WTC11 (cell line): ENCODE results near the gene GNA14. TPM values are rescaled to one million over a fixed set of nuclear protein-coding genes. Genes with fewer than 3 reads are reported as not detected.

Experiments
- ATAC-seq: fragments of 200-7000 bp; cut with Tn5 transposase; 2 replicates; pipeline ENCODE4 v1.10.0; 2021; ENCODE audit warnings: mild to moderate bottlenecking, moderate library complexity
- CTCF ChIA-PET: fragments of 300-600 bp; sonication (Branson Sonifier 250); formaldehyde crosslinking; loops from one replicate; lab custom pipeline; 2021; ENCODE audit warnings: antibody characterized with exemption; lab: Charles Lee
- POLR2A ChIA-PET: fragments of 350-600 bp; sonication (Branson Sonifier 250); formaldehyde crosslinking; loops from one replicate; lab custom pipeline; 2021; ENCODE audit warnings: antibody characterized with exemption; lab: Charles Lee
- DNase-seq: peaks from one replicate; pipeline ENCODE4 v3.0.0; 2021; ENCODE audit warnings: low spot score
- H3K27ac Mint-ChIP-seq: 2 replicates; pipeline ENCODE4 v1.8.0; 2021; ENCODE audit warnings: mixed read lengths
- H3K27me3 Mint-ChIP-seq: 2 replicates; pipeline ENCODE4 v1.8.0; 2021; ENCODE audit warnings: low read depth, mild to moderate bottlenecking, moderate library complexity, mixed read lengths
- H3K36me3 Mint-ChIP-seq: 2 replicates; pipeline ENCODE4 v1.8.0; 2021; ENCODE audit warnings: mixed read lengths
- H3K4me1 Mint-ChIP-seq: 2 replicates; pipeline ENCODE4 v1.8.0; 2022; ENCODE audit warnings: mixed read lengths
- H3K4me3 Mint-ChIP-seq: 2 replicates; pipeline ENCODE4 v1.8.0; 2021; ENCODE audit warnings: mild to moderate bottlenecking, moderate library complexity, mixed read lengths
- H3K9me3 Mint-ChIP-seq: 2 replicates; pipeline ENCODE4 v1.8.0; 2021; ENCODE audit warnings: mixed read lengths
- ATF3 ChIP-seq: sonication (generic); formaldehyde crosslinking; conservative IDR thresholded peaks from 2 replicates; pipeline ENCODE4 v1.8.1; 2022; ENCODE audit warnings: mild to moderate bottlenecking, missing genetic modification reagents
- CREB1 ChIP-seq: sonication (generic); formaldehyde crosslinking; IDR thresholded peaks from 2 replicates; pipeline ENCODE4 v1.8.0; 2023; ENCODE audit warnings: mild to moderate bottlenecking, missing genetic modification reagents
- E2F4 ChIP-seq: sonication (generic); formaldehyde crosslinking; IDR thresholded peaks from 2 replicates; pipeline ENCODE4 v1.8.1; 2022; ENCODE audit warnings: low read depth, mild to moderate bottlenecking, moderate library complexity, missing genetic modification reagents, borderline replicate concordance
- JAZF1 ChIP-seq: fragments of 250-450 bp; sonication (Bioruptor Pico); IDR thresholded peaks from 2 replicates; pipeline ENCODE4 v1.9.0; 2021; ENCODE audit warnings: moderate library complexity, mild to moderate bottlenecking, inconsistent platforms
- KAT7 ChIP-seq: sonication (generic); formaldehyde crosslinking; IDR thresholded peaks from 2 replicates; pipeline ENCODE4 v1.8.1; 2023; ENCODE audit warnings: missing genetic modification reagents, mild to moderate bottlenecking, borderline replicate concordance
- MAX ChIP-seq: sonication (generic); formaldehyde crosslinking; IDR thresholded peaks from 2 replicates; pipeline ENCODE4 v1.8.0; 2022; ENCODE audit warnings: mild to moderate bottlenecking, missing genetic modification reagents
- NFE2L1 ChIP-seq: sonication (generic); formaldehyde crosslinking; IDR thresholded peaks from 2 replicates; pipeline ENCODE4 v1.8.1; 2023; ENCODE audit warnings: missing genetic modification reagents
- NR2C2 ChIP-seq: sonication (generic); formaldehyde crosslinking; IDR thresholded peaks from 2 replicates; pipeline ENCODE4 v1.8.0; 2022; ENCODE audit warnings: mild to moderate bottlenecking, missing genetic modification reagents
- TEAD1 ChIP-seq: sonication (generic); formaldehyde crosslinking; IDR thresholded peaks from 2 replicates; pipeline ENCODE4 v1.8.0; 2022; ENCODE audit warnings: mild to moderate bottlenecking, missing genetic modification reagents
- TEAD4 ChIP-seq: sonication (generic); formaldehyde crosslinking; IDR thresholded peaks from 2 replicates; pipeline ENCODE4 v1.8.0; 2022; ENCODE audit warnings: mild to moderate bottlenecking, missing genetic modification reagents
- USF1 ChIP-seq: sonication (generic); formaldehyde crosslinking; IDR thresholded peaks from 2 replicates; pipeline ENCODE4 v1.8.0; 2022; ENCODE audit warnings: mild to moderate bottlenecking, missing genetic modification reagents
- ZNF138 ChIP-seq: sonication (generic); formaldehyde crosslinking; conservative IDR thresholded peaks from 2 replicates; pipeline ENCODE4 v1.8.1; 2022; ENCODE audit warnings: mild to moderate bottlenecking, moderate library complexity, missing genetic modification reagents
- ZNF232 ChIP-seq: sonication (generic); formaldehyde crosslinking; IDR thresholded peaks from 2 replicates; pipeline ENCODE4 v1.8.0; 2022; ENCODE audit warnings: mild to moderate bottlenecking, missing genetic modification reagents
- ZNF281 ChIP-seq: sonication (generic); formaldehyde crosslinking; IDR thresholded peaks from 2 replicates; pipeline ENCODE4 v1.8.0; 2023; ENCODE audit warnings: mild to moderate bottlenecking, missing genetic modification reagents
- ZNF396 ChIP-seq: fragments of 250-450 bp; sonication (Bioruptor Pico); IDR thresholded peaks from 2 replicates; pipeline ENCODE4 v1.8.0; 2021; ENCODE audit warnings: mild to moderate bottlenecking, moderate library complexity, borderline replicate concordance
- ZNF416 ChIP-seq: fragments of 250-450 bp; sonication (Bioruptor Pico); IDR thresholded peaks from 2 replicates; pipeline ENCODE4 v1.9.0; 2021; ENCODE audit warnings: mild to moderate bottlenecking, inconsistent platforms
- ZNF425 ChIP-seq: fragments of 250-450 bp; sonication (Bioruptor Pico); conservative IDR thresholded peaks from 2 replicates; pipeline ENCODE4 v1.9.0; 2021; ENCODE audit warnings: mild to moderate bottlenecking
- ZNF512 ChIP-seq: sonication (generic); formaldehyde crosslinking; IDR thresholded peaks from 2 replicates; pipeline ENCODE4 v1.8.1; 2022; ENCODE audit warnings: missing genetic modification reagents, borderline replicate concordance
- ZNF532 ChIP-seq: fragments of 250-450 bp; sonication (Bioruptor Pico); IDR thresholded peaks from 2 replicates; pipeline ENCODE4 v1.9.0; 2021; ENCODE audit warnings: mild to moderate bottlenecking, borderline replicate concordance
- total RNA-seq: library from RNA; stranded (reverse); gene quantifications from 3 replicates; pipeline ENCODE4 v1.2.3, GENCODE V29; 2021

GNA14 gene
- total RNA-seq, 1 experiment from 2014 or later, result 26.7 TPM

GRCh38 chr9:77602852-77603251 lies 45.3 kb downstream of the GNA14 start:
- Mint-ChIP-seq H3K27ac (peak overlapping the region; percentile 89), H3K4me3 (no peak overlapping the region), H3K36me3 (peaks cover 2% of the 10 kb centered on the region; the same call in 1 of the 2 replicates), H3K27me3 (no peaks in the 10 kb centered on the region), H3K4me1 (peaks cover 88% of the 10 kb centered on the region), H3K9me3 (no peaks in the 10 kb centered on the region; the same call in 1 of the 2 replicates)
- ATAC-seq (no peak), DNase-seq (no peak)
- TF ChIP-seq ZNF281 (CRISPR knock-in tag), result no peak
- TF ChIP-seq ZNF138 (CRISPR knock-in tag), result no peak
- TF ChIP-seq CREB1 (CRISPR knock-in tag), result no peak
- no peak for TF ChIP-seq ZNF532 (CRISPR knock-in tag)
- no peak for TF ChIP-seq ZNF512 (CRISPR knock-in tag)
- TF ChIP-seq ZNF416 (CRISPR knock-in tag), result no peak
- no peak for TF ChIP-seq ATF3 (CRISPR knock-in tag)
- TF ChIP-seq ZNF425 (CRISPR knock-in tag), result no peak
- no peak for TF ChIP-seq NFE2L1 (CRISPR knock-in tag)
- TF ChIP-seq TEAD1 (CRISPR knock-in tag), result no peak
- TF ChIP-seq ZNF232 (CRISPR knock-in tag), result no peak
- no peak for TF ChIP-seq ZNF396 (CRISPR knock-in tag)
- no peak for TF ChIP-seq JAZF1 (CRISPR knock-in tag)
- TF ChIP-seq TEAD4 (CRISPR knock-in tag), result no peak
- no peak for TF ChIP-seq KAT7 (CRISPR knock-in tag)
- no peak for TF ChIP-seq NR2C2 (CRISPR knock-in tag)
- TF ChIP-seq E2F4 (CRISPR knock-in tag), result no peak
- TF ChIP-seq USF1 (CRISPR knock-in tag), result no peak
- TF ChIP-seq MAX (CRISPR knock-in tag), result no peak
- ChIA-PET POLR2A (interaction anchor here (0.6 to 0.7 kb wide), 2 partner anchors 11 to 45 kb away, joined by 3 to 4 read pairs; partner anchors contain the start of gene GNA14), CTCF (interaction anchor here (0.8 kb wide), 1 partner anchor 169 kb away, joined by 3 read pairs; no protein-coding TSS in a partner anchor)
